GM19372 (cell line): Measurements from ENCODE around the gene KCNG4.

Experiments used
- ATAC-seq: cut with Tn5 transposase; IDR thresholded peaks from one replicate; pipeline ENCODE4 v1.9.1; 2021; ENCODE audit warnings: mild to moderate bottlenecking, low read depth, moderate library complexity; ENCODE audit not compliant: unreplicated experiment

Gene KCNG4

DNA sequence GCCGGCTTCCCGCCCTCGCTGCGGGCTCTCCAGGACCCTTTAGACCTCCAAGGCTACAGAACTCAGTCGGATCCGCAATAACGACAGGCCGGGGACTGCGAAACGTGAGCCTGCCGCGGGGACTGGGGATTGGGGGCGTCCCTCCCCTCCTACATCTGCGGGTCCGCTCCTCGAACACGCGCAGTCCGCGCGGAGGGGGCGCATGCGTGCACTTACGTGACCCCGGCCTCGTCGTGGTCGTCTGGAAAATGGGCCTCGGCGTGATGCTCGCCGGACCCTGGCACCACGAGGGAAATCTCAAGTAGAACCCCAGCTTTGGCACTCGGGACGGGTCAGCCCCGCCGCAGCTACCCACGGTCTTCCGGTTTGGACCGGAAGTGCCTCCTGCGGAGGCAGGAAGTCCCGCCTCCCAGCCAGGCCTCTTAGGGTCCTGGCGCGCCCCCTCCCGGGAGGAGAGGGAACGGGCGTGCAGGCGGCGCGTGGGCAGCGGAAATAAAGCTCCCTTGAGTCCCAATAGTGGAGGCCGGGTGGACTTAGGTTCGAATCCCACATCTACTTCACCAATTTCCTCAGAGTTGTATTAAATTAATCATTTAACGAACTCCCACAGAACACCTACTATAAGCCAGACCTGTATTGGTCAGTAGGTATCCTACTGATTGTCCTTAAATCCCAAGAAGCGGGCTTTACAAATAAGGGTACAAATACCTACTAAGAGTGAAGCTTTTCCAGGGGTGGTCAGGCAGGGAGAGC lies 53.0 kb downstream of the KCNG4 start, which contains the start of gene TAF1C:
Gene TAF1C, minus strand, starts transcription at position 373 of the 753 bp plus-strand sequence. CDS start 2,069 bp downstream, outside the sequence.
- peak; percentile 96 for ATAC-seq

DNA sequence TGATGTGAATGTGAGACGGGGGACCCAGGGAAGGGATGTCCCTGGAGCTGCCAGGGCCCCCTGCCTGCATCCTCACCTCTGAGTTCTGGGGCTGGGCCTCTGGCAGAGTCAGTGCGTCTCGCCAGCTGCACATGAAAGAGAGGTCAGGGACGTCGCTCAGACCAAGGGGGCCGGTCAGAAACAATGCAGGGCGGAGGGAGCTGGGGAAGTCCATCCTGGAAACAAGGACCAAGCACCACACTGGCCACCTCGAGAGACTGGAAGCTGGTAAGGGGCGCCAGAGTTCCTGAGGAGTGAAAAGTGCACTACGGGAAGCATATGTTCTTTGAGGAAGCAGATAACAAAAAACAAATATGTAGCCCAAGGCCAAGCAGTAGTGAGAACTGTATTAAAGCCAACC lies 55.0 kb downstream of the KCNG4 start:
- no peak for ATAC-seq

DNA sequence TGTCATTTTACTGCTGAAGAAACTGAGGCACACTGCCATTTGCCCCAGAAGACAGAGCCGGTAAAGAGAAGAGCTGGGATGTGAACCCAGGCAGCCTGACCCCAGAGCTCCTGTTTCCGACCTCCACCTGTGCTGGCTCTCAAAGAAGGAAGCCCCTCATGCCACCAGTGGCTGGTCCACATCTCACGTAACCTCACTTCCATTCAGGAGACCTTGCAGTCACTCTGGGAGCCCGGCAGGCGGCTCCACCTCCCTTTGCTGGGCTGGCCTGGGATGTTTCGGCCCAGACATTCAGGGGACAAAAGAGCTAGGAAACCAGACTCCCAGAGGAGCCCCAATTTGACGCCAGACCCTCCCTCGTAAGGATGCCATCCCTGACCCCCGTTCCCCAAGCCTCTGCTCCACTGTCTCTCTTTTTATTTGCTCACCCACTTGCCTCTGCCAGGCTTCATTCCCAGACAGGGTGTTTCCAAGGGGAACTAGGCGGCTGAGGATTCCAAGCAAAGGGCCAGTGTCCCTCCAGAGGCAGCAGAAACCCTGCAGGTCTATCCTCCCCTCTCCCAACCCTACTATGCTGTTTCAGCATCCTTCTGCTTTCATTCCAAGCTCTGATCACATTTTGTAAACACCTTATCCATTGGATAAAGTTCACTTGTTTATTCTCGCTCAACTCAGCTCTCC lies 55.8 kb downstream of the KCNG4 start:
- no peak for ATAC-seq

DNA sequence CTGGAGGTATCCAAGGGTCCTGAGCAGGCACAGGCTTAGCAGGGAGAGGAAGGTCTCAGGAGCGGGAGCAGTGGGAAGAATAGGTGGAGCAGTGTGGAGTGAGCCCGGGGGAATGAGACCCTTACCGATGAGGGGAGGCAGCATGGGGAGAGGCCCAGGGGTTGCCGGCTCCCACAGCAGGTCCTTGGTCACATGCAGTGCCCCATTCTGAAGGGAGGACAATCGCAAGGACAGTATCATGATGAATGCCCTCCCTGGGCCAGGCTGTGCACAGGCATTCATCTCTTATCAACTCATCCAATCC lies 56.3 kb downstream of the KCNG4 start:
- no peak for ATAC-seq

DNA sequence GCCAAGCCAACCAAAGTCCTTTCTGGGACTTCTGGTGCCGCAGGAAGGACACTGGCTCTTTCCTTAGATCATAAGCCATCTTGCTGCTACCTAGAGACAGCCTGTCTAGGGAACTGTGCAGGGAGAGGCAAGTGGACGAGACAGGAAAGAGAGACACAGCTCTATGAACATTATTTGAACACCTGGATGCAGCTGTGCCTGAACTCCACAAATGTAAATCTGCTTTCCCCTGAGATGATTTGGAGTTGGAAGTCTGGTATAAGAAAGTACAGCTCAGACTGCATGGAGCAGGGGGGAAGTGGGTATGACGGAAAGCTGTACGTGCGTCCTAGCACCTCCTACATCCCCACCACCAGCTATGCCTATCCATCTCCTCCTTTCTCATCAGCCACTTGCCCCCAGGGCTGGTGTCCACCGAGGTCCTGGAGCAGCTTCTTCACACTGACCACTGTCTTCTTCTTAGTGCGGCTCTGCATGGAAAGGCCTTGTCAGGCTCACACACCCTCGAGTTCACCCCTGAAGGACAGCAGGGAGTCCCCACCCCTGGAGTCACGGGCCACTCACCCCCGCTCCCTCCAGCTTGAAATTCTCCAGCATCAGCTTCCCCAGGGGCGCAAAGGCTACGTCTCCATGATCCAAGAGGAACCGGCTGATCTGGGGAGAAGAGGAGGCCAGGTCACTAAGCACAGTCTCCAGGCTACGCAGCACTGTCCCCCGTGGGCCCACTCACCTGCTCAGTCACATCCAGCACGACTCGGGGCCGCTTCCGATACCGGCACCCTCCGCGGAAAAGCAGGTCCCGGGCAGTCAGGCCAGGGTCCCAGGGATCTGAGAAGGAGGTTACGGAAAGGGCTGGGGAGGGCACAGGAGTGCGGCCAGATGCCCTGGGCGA lies 56.9 kb downstream of the KCNG4 start:
- no peak for ATAC-seq

DNA sequence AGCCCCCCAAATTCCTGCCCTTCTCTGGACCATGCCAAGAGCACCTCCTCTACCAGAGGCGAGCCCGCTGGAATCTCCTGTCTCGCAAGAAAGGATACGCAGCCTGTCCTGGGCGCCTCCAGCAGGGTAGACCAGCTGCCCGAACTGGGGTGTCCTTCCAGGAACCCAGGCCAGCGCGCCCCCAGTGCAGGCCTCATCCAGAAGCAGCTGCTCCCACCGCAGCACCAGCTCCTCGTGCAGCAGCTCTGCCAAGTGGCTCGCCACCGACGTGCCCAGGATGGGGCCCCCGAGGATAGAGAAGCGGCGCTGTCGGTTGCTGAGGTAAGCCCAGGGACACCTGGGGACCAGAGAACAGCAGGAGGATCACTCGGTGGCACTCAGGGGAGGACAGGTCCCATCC lies 57.7 kb downstream of the KCNG4 start:
- no peak for ATAC-seq

DNA sequence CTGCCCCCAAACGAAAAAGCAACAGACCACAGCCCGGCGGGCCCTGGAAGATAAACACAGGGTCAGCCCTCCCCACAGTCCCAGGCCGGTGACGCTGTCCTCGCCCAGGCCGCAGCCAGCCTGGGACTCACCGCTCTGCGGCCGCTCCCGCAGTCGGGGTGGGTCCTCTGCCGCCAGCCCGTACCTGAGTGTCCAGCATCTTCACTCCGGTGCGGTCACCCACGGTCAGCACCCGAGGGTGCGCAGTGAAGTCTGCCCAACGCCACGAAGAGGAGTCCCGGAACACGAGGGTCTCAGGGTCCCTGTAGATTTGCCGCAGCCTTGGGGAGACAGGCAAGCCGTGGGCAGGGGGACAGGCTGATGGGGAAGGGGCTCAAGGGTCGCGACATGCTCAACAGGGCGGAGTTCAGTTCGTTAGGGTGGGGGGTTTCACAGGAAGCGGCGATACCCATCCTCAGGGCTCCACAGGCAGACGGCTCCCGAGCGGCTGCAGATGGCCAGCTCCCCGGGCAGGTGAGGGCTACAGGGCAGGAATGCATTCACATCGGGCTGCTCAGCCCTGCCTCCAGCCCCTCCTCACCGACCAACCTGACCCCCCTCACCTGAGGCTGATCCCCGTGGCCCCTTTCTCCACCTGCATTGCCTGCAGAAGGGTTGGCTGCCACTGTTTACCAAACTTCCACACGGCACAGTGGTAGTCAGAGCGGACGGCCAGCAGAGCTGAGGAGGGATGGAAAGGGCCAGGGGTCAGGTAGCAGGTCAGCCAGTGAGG lies 58.5 kb downstream of the KCNG4 start:
- ATAC-seq, result no peak

DNA sequence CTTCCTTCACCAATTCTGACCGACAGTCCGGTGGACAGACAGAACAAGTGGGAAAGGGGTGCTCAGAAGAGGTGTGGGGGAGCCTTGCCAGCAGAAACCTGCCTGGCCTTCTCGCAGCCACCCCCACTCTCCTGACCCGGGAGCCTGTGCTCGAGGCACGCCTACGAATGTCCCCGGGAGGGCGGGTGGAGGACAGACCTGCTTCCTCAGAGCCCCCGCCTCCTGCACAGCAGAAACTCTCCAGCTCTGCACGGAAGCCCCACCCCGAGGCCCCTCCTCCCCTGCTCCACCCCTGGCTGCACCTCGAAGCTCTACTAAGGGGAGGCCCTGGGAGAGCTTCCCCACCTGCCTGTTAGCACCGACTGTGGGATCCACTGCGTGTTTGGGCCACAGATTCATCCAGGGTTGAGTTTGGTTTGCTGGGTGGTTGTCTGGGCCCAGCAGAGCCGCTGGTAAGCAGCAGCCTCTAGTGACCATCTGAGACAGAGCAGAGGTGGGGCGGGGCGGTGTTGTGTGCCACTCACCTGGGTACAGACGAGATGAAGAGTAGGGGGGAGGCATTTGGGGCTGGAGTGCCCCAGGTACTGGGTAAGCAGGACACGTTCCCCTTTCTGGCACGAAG lies 59.2 kb downstream of the KCNG4 start:
- no peak for ATAC-seq

DNA sequence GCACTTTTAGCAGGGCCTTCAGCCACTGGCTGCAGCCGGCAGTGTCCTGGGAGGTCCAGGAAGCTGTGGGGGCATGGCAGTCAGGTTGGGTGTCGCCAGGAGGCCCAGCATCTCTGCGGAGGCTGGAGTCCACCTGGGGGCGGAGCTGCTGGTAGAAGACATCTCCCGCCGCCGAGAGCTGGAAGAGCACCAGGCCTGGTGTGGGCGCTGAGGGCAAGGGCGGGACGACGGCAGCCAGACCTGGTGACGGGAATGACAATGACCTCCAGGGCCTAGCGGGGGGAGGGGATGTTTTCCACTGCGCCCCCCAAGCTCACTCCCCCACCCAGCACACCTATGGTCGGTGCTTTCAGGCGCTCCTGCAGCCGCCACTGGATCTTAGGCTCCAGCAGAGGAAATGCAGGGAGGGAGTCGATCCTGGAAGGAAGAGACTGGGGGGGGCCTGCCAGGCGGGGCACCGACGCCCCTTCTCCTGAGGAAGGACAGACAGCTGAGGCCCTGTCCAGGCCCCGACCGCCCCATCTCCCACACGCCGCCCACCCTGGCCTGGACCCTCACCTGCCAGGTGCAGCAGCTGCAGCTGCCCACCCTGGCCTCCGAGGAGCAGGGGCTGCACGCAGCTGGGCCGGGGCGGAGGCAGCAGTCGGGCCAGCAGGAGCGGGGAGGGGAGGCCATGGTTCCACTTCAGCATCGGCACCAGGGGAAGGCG lies 60.0 kb downstream of the KCNG4 start:
- no peak for ATAC-seq

DNA sequence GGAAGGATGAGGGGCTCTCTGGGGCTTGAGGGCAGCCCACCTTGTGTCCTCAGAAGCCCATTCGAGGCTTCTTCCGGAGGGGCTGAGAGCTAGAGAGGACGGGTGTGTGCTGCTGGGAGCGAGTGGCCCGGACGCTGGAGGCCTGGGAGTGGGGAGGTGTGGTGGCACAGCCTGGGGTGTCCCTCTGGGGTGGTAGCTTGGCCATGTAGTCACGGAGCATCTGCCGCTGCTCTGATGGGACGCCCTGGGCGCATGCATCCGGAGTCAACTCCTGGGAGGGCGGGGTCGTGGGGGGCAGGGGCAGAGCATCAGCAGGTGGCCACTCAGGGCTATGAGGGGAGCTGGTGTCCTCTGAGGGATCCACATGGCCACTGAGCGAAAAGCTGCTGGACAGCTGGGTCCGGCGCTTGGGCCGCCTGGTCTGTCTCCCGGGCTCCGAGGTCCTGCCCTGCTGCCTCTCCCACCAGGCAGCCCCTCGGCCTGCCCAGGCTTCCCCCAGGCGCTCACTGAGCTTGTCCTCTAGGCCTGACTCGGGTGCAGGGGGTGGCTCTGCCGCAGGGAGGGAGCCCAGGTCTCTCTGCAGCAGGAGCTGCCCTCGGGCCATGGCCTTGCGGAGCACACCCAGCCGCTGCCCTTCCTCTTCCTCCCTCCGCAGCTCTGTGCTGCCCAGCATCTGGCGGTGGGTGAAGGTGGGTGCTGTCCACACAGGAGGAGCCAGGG lies 60.8 kb downstream of the KCNG4 start:
- no peak for ATAC-seq

DNA sequence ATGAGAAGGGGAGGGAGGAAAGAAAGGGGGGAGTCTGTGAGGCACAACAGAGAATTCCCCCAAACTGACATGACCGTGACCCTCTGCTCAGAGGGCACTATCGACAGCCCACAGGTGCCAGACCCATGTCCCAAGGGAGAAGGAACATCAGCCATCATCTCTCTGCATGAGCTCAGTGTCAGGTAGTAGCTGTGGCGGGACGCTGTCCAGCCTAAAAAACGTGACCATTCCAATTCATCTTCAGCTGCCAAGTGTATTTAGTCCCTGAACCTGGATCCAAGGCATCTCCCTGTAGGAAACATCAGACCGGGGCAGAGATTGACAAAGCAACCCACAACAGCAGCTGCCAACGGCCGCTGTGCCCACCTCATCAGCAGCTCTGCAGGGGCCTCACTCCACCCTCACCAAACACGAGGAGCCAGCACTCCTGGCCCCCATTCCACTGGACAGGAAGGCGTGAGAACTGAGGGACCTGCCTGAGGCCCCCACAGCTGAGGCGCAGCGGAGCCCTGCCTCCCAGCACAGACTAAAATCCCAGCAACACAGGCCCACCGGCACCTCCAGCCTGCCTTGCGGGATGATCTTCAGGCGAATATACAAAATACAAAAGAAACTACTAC lies 61.6 kb downstream of the KCNG4 start:
- no peak for ATAC-seq

DNA sequence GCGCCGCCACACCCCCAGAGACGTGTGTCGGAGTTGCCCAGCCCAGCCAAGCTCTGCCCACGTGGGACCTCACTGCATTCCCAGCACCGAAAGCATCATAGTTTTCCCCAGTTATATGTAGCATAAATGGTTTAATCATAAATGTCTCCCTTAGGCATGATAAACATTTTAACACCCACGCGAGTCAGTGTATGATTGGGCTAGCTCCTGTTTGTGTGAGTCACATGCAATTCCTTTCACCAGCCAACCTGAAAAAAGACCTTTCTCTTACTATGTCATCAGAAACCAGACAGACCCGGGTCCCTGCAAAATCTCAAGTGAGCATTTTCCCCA lies 62.1 kb downstream of the KCNG4 start:
- no peak for ATAC-seq

DNA sequence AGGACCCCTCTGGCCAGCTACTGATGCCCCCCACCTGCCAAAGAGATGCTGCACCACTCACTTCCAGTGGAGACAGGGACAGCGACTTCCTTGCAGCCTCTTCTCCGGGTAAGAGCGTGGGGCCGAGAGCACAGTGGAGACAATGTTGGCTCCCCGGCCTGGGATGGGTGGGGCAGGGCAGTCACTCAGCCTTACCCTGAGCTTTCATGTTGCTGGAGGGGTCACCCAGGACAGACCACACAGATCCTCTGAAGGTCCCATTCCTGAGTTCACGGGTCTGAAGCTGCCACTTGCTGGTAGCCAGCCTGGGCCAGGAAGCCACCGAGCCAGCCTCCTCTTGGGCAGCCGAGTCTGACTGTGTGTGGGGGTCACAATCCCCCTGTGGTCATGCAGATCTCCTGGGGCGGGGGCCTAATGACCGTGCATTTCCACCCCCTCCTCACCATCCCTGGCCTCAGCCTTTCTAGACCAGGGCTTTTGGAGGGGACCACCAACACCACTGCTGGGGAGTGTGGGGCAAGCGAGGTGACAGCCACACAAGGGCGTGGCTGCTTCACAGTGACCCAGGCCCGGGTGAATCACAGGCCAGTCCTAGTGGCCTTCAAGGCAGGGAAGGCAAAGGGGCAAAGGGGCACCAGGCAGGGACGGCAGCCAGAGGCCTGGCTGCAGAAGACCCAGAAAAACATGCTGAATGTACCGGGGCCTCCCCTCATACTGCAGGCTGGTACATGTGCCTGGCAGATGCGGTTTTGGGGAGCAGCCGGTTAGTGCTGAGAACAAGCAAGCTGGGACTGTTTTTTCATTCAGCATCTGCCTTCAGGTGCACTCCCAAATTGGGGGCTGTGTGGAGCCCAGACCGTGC lies 63.4 kb downstream of the KCNG4 start:
- ATAC-seq, result no peak

DNA sequence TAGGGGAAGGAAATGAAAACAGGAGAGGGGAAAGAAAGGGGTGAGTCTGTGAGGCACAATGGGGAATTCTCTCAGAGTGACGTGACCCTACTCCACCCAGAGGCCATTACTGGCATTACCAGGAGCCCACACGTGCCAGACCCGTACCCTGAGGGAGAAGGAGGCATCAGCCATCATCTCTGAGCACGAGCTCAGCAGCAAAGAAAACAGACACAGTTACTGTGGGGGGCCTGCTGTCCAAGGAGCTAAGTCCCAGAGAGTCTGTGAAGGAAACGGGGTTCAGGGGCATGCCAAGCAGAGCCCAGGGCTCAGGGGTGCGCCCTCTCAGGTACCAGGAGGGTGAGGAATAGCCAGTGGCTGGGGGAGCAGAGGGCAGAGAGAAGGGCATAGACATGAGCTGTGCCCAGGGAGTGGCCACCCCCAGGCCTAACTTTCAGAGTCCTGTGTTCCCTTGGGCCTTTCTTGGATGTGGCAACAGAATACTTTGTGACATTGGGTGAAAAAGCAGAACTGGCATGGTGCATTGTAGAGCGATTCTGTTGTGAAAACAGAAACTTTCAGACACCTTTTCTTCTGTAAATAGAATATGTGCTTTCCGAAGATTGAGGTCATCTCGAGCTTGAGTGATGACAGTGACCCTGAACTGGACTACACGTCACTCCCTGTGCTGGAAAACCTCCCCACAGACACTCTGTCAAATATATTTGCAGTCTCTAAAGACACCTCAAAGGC lies 64.3 kb downstream of the KCNG4 start:
- no peak for ATAC-seq

DNA sequence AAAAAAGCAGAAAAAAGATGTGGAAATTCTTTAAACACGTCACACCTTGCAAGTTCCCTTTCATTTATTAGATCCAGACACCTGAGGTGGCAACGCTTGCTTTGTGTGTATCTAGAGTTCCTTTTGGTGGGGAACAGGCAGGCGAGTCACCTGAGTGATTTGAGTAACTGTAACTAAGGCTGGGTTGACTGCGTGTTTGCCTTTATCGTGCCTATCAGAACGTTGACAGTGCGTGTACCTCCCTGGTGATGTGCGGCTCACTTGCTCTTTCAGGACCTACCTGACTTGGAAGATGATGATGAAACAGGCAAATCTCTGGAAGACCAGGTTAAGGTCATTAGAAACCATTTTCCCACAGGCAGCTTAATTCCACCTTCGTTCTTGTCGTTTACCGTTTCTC lies 65.4 kb downstream of the KCNG4 start:
- ATAC-seq, result no peak

DNA sequence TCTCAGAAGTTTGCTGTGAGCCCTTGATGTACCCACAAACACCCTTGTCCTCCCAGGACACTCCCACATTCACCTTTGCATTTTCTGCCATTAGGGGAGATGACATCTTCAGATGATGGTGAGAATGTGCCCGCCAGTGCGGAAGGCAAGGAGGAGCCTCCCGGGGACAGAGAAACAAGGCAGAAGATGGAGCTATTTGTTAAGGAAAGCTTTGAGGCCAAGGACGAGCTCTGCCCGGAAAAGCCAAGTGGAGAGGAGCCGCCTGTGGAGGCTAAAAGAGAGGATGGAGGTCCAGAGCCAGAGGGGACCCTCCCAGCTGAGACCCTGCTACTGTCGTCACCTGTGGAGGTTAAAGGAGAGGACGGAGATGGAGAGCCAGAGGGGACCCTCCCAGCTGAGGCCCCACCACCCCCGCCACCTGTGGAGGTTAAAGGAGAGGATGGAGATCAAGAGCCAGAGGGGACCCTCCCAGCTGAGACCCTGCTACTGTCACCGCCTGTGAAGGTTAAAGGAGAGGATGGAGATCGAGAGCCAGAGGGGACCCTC lies 70.0 kb downstream of the KCNG4 start:
- no peak for ATAC-seq
